Measurements from ENCODE around the gene UNC13A.

DNA sequence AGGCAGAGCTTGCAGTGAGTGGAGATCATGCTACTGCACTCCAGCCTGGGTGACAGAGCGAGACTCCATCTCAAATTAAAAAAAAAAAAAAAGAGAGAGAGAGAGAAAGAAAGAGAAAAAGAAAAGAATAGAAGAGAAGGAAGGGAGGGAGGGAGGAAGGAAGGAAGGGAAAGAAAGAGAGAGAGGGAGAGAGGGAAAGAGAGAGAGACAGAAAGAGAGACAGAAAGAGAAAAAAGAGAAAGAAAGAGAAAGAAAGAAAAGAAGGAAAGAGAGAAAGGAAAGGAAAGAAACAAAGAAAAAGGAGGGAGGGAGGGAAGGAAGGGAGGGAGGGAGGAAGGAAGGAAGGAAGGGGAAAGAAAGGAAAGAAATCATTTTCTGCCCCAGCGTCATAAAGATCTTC lies 7.0 kb upstream of the UNC13A start:
- TF ChIP-seq CTCF (IDR thresholded peaks at IDR 0.05) (no peak), POLR2AphosphoS5 (IDR thresholded peaks at IDR 0.05) (no peak), POLR2A (IDR thresholded peaks at IDR 0.05) (no peak), EP300 (IDR thresholded peaks at IDR 0.05) (no peak)

Measured in suprapubic skin (tissue), 4 donors.